ENCODE measurements around the gene RAB32. TPM values are rescaled to one million over a fixed set of nuclear protein-coding genes. Genes with fewer than 3 reads are reported as not detected.
A peak's percentile ranks its signal among the peaks of the same experiment; 100 is the strongest.

Gene RAB32
- total RNA-seq, 3 donors from 2014 or later: 28.7 to 39.9 (median 30.6) TPM

GRCh38 chr6:146594495-146594894 is 50.9 kb downstream of the RAB32 start:
- ATAC-seq (no peak), DNase-seq (no peak)
- intact Hi-C loops (cut with DNase I, micrococcal nuclease): no loop called here
- H3K9me3 ChIP-seq: no peaks in the 10 kb centered on the region
- TF ChIP-seq, protein P1, sequence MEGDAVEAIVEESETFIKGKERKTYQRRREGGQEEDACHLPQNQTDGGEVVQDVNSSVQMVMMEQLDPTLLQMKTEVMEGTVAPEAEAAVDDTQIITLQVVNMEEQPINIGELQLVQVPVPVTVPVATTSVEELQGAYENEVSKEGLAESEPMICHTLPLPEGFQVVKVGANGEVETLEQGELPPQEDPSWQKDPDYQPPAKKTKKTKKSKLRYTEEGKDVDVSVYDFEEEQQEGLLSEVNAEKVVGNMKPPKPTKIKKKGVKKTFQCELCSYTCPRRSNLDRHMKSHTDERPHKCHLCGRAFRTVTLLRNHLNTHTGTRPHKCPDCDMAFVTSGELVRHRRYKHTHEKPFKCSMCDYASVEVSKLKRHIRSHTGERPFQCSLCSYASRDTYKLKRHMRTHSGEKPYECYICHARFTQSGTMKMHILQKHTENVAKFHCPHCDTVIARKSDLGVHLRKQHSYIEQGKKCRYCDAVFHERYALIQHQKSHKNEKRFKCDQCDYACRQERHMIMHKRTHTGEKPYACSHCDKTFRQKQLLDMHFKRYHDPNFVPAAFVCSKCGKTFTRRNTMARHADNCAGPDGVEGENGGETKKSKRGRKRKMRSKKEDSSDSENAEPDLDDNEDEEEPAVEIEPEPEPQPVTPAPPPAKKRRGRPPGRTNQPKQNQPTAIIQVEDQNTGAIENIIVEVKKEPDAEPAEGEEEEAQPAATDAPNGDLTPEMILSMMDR (IDR thresholded peaks at IDR 0.05): no peak
- no peaks in the 10 kb centered on the region for H3K4me1 ChIP-seq (ENCODE audit: low read depth)
- H3K36me3 ChIP-seq (ENCODE audit: low read depth): no peaks in the 10 kb centered on the region
- H3K4me3 ChIP-seq: no peak overlapping the region

DNA sequence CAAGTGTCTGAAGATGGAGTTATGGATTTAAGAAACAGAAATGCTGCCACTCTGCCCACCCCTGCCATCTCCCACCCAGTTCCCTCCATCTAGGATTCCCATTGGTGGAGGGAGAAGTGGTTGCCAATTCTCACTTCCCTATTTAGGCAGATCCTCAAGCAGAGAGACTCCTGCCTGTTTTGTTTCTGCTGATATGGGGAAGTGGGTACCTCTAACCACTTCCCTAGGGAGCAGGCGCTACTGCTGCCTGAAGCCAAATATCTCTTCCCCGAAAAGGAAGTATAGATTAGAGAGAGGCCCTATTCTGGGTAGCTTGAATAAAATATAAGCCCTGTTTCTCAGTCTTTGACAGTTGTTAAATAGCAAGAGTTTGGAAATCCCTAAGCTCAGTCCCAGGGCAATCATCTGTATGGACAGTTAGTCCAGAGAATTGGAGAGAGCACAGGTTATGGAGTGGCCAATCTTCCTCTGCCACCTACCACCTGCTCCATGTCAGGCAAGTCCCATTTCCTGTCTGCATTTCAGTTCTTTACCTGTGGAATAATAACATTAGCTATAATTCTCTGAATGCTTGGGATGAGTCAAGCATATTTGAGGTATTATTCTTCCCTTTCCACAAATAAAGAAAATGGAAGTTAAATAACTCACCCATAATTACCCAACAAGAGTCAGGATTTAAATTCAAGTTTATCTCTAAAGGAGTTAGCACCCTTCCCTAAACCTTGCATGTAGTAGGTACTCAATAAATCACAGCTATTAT is 52.5 kb downstream of the RAB32 start:
- Histone ChIP-seq H3K4me1 (ENCODE audit: low read depth) (no peaks in the 10 kb centered on the region), H3K9me3 (no peaks in the 10 kb centered on the region), H3K36me3 (ENCODE audit: low read depth) (no peaks in the 10 kb centered on the region), H3K4me3 (no peak overlapping the region)
- intact Hi-C loops (cut with DNase I, micrococcal nuclease): no loop called here
- TF ChIP-seq, protein P1 (IDR thresholded peaks at IDR 0.05): no peak
- DNase-seq: no peak
- ATAC-seq: peak; percentile 7

- TF ChIP-seq, protein P1 (IDR thresholded peaks at IDR 0.05): no peak
- intact Hi-C loops (cut with DNase I, micrococcal nuclease): no loop called here
- ATAC-seq: peak; percentile 90
- peak; percentile 80 to 89 (median 84) for DNase-seq
- Histone ChIP-seq H3K36me3 (ENCODE audit: low read depth) (no peaks in the 10 kb centered on the region), H3K9me3 (no peaks in the 10 kb centered on the region), H3K4me3 (no peak within 1 kb of the TSS), H3K4me1 (ENCODE audit: low read depth) (no peaks in the 10 kb centered on the region)
Observed at GRCh38 chr6:146598772-146599405, 55.3 kb downstream of the RAB32 start, which contains the start of gene ADGB. Gene ADGB, plus strand, starts transcription at chr6:146598972. Its CDS starts 69 bp downstream, at chr6:146599041.

DNA sequence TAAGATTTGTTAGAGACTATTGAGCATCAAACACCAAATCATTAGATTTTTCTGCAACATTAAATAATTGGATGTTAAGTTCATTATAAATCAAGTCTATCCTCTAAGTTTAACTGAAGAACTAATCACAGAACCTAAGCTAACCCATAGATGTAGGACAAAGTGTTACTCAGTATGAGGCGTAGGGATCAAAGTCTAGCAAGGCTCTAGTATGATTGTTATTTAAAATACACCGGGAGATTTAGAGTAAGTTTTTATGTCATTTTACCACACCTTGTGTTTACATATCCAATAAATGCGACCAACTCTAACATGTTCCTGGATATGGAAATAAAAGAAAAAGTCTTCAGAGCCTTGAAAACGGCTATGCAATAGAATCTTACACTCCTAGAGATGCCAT is 57.7 kb downstream of the RAB32 start:
- TF ChIP-seq, protein P1 (IDR thresholded peaks at IDR 0.05): no peak
- peak; percentile 86 for ATAC-seq
- Histone ChIP-seq H3K4me1 (ENCODE audit: low read depth) (no peaks in the 10 kb centered on the region), H3K4me3 (no peak overlapping the region), H3K36me3 (ENCODE audit: low read depth) (no peaks in the 10 kb centered on the region), H3K9me3 (no peaks in the 10 kb centered on the region)
- intact Hi-C loops (cut with DNase I, micrococcal nuclease): no loop called here
- DNase-seq: peak in 1 of 3 donors; percentile 30

GRCh38 chr6:146602526-146602925 is 58.9 kb downstream of the RAB32 start:
- no peaks in the 10 kb centered on the region for H3K36me3 ChIP-seq (ENCODE audit: low read depth)
- no peak overlapping the region for H3K4me3 ChIP-seq
- ATAC-seq (no peak), DNase-seq (peak in 1 of 3 donors; percentile 25)
- TF ChIP-seq, protein P1 (IDR thresholded peaks at IDR 0.05): no peak
- H3K9me3 ChIP-seq: no peaks in the 10 kb centered on the region
- no peaks in the 10 kb centered on the region for H3K4me1 ChIP-seq (ENCODE audit: low read depth)
- intact Hi-C loops (cut with DNase I, micrococcal nuclease): no loop called here

Other genes starting within 250 kb of the RAB32 start
- 1 to 10 TPM in 2 of 3 donors, under 1 TPM in 1; 0.70 to 2.2 (median 2.1) TPM for gene ADGB, start 55.1 kb downstream of the RAB32 start, total RNA-seq

All from mucosa of descending colon (tissue), 3 donors.